ENCODE results near the gene COMT.

Gene COMT

DNA sequence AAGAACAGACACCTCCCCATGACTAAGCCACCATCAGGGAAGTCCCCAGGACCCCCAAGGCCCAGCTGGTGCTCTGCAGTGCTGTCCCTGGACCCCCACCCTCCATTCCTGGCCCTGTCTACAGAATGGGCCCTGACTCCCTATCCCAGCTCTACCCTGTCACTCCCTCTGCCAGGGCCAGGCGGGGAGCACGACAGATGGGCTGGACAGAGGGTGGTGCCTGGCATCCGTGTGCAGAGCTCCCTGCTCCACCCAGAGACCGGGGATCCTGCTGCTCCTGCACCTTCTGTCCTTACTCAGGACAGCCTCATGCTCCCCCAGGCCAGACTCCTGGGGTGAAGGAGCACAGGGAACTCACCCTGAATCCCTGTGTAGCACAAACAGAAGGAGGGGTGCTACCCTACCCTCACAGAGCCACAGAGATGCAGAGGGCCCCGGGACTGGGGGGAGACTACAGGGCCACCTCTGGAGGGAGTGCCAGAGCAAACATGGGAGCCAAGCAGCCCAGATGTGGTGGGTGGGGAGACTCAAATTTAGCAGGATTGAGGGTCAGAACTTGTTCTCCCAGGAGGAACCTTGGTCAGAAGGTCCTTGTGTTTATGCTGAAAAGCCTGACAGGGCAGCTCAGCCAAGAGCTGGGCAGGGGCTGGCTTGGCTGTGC is 73.1 kb downstream of the COMT start:
- no peak for FAIRE-seq

DNA sequence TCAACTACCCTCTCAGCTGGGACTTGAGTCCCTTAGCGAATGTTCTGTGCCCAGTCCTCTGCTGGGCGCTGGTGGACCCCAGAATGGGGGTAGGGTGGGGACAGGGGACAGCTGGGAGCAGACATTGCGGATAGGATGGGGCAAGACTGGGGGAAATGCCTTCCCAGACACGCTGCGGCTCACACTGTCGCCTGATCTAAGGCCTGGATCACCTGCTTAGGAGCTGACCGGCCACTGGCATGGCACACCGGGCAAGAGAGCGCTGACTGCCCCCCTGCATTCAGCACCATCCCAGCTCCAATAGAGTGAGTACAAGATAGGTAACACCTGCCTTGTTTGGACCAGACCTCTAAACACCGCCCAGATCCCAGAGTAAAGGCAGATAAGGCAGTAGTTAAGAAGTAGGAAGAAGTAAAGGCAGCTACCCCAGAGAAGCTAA is 73.6 kb downstream of the COMT start:
- no peak for FAIRE-seq

DNA sequence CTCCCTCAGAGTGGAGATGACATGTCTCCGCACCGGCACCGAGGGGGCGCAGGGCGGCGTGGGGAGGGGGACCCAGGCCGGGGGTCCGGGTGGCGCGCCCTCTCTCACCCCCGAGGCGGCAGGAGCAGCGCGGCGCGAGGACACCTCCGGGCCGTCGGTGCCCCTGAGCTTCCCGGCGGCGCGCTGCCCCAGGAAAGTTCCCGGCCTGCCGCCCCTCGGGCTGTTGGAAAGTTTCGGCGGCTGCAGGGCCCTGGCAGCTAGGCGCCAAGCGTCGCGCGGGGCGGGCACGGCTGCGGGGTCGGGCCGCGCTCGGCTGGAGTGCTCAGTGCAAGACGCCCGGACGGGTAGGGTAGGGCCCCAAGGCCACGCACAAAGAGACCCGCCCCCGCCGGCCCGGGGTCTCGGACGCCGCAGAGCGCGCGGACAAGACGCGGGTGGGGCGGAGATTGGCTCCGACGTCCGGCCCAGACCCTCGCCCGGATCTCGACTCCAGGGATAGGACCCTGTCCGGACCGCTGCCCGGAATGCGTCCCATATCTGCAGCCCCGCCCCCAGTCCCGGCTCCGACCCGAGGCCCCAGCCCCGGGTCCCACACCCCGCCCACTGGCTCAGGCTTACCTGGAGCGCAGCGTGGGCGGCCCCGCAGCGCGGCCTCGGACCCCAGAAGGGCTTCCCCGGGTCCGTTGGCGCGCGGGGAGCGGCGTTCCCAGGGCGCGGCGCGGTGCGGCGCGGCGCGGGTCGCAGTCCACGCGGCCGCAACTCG is 74.6 kb downstream of the COMT start:
- FAIRE-seq: no peak

DNA sequence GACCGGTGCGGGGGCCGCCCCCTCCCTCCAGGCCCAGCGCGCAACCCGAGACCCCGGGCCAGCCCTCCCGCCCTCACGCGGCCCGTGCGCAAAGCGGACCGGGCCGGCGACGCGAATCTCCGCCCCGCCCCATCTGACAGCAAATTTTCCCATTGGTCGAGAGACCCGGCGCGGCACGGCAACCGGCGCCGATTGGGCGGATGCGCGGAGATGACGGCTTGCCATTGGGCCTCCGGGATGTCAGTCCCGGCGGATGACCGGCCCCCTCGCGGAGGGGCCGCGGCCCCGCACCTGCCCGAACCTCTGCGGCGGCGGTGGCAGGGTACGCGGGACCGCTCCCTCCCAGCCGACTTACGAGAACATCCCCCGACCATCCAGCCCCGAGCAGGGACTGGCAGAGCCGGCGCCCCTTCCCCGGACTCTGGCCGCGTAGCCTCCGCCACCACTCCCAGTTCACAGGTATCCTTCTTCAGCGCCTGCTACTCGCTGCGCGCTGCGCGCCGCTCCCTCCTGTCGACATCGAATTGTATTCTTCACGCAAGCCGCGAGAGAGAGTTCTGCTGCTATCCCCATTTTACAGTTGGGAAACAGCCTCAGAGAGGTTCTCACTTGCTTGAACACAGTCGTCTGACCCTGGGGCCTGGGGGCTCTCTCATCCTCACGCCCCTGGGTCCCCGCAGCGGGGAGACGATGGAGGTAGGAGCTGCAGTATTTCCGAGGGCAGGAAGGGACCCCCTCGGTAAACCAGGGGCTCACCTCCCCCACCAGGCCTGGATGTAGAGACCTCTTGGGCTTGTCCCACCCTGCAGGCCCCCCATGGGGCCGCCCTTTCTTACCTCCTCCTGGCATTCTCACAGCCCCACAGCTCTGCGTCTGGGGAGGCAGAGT is 75.4 kb downstream of the COMT start, which contains the start of gene ARVCF:
Gene ARVCF (minus strand): TSS at position 90 of the 888 bp plus-strand sequence. CDS start 26,029 bp downstream, outside the sequence.
- FAIRE-seq: no peak

DNA sequence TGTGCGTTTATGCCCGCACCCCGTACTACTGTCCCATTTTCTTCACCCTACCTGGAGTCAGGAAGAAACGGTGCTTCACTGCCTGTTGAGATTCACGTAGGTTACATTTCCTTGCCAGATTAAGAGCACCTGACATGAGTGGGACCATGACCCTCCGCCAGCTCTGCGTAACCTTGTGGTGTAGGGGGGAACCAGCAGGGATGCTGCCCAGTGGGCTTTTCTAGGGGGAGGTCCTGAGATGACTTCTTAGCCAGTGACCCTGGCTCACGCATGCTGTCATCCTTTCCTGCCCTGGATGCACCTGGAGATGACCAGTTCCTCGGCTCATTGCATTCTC is 76.0 kb downstream of the COMT start:
- no peak for FAIRE-seq

DNA sequence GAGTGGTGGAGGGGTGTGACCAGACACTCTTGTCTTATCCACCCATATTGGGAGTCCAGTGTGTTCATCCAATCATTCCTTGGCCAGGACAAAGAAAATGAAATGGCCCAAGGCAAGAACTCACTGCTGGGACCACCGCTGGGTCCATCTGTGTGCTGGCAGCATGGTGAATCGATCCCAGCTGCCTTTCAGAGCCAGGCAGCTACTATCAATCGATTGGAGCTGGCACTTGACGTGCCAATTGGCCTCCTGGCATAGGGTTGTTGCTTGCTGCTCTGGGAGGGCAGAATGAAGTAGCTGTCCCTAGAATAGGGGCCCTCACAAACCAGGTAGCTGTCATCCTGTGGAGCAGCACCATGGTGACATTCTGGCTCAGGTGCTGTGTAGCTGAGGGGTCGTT is 76.4 kb downstream of the COMT start:
- FAIRE-seq: no peak
